ENCODE data around the gene TCF15. TPM values are rescaled to one million over a fixed set of nuclear protein-coding genes. Genes with fewer than 3 reads are reported as not detected.

The TCF15 gene
- total RNA-seq, 1 donor from 2014 or later, result not detected

- H3K9ac ChIP-seq (ENCODE audit: low read length), result no peak overlapping the region
- peaks cover 23% of the 10 kb centered on the region for H3K36me3 ChIP-seq (ENCODE audit: insufficient read depth, low read length)
- Mint-ChIP-seq H3K4me1 (ENCODE audit: low read depth, unreplicated experiment) (peaks cover 4% of the 10 kb centered on the region), H3K9me3 (ENCODE audit: unreplicated experiment) (no peaks in the 10 kb centered on the region), H3K4me3 (ENCODE audit: unreplicated experiment) (no peak overlapping the region), H3K36me3 (ENCODE audit: low read depth, unreplicated experiment) (peaks cover 32% of the 10 kb centered on the region), H3K27me3 (ENCODE audit: low read depth, unreplicated experiment) (peaks cover 4% of the 10 kb centered on the region), H3K27ac (ENCODE audit: unreplicated experiment) (no peak overlapping the region)
- H4K20me1 ChIP-seq (ENCODE audit: insufficient read depth, low read length), result peaks cover 64% of the 10 kb centered on the region
- peak overlapping the region; percentile 95 for H3K4me2 ChIP-seq (ENCODE audit: low read length)
- no peak overlapping the region for H2AFZ ChIP-seq (ENCODE audit: low read depth, low read length)
- peaks cover 63% of the 10 kb centered on the region for H3K79me2 ChIP-seq (ENCODE audit: insufficient read depth, low read length)
- DNase-seq (ENCODE audit: low read depth) (no peak), FAIRE-seq (no peak)
- no peaks in the 10 kb centered on the region for H3K27me3 ChIP-seq (ENCODE audit: insufficient read depth, low read length)
- no peaks in the 10 kb centered on the region for H3K9me3 ChIP-seq (ENCODE audit: insufficient read depth, low read depth, low read length)
- no peak overlapping the region for H3K27ac ChIP-seq (ENCODE audit: low read depth, low read length)
- no peak for TF ChIP-seq EZH2 (IDR thresholded peaks at IDR 0.05; ENCODE audit: insufficient read depth, low read length)
- peak; percentile 22 for TF ChIP-seq CTCF (IDR thresholded peaks at IDR 0.05; ENCODE audit: insufficient read depth, low read depth, low read length)
- H3K4me1 ChIP-seq (ENCODE audit: insufficient read depth, low read length), result peaks cover 15% of the 10 kb centered on the region
- H3K4me3 ChIP-seq (ENCODE audit: insufficient read depth, low read depth, low read length), result no peak overlapping the region
These were observed 40.8 kb upstream of the TCF15 start for GRCh38 chr20:650954-651353.

DNA sequence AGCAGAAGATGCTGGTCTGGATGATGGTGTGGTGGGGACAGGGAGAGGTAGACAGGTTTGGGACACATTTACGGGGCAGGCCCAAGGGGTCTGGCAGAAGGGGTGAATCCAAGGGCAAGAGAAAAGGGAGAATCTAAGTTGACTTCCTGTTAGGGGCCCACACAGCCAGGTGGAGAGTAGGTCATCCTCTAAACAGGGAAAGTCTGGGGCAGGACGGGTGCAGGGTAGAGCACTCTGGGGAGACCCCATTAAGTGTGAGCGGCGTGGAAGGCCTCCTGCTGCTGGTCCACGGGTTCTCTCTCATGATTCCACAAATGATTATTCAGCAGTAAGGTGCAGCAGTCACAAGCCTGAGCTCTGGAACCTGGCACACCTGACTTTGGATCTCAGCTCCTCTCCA, 40.2 kb upstream of the TCF15 start:
- H3K4me2 ChIP-seq (ENCODE audit: low read length), result no peak overlapping the region

More for the DNA sequence above, 40.2 kb upstream of the TCF15 start:
- Histone ChIP-seq H3K79me2 (ENCODE audit: insufficient read depth, low read length) (peaks cover 63% of the 10 kb centered on the region), H4K20me1 (ENCODE audit: insufficient read depth, low read length) (peaks cover 71% of the 10 kb centered on the region), H3K4me3 (ENCODE audit: insufficient read depth, low read depth, low read length) (no peak overlapping the region), H3K9me3 (ENCODE audit: insufficient read depth, low read depth, low read length) (no peaks in the 10 kb centered on the region), H3K36me3 (ENCODE audit: insufficient read depth, low read length) (peaks cover 23% of the 10 kb centered on the region), H3K27ac (ENCODE audit: low read depth, low read length) (no peak overlapping the region), H3K4me1 (ENCODE audit: insufficient read depth, low read length) (peaks cover 15% of the 10 kb centered on the region), H3K9ac (ENCODE audit: low read length) (no peak overlapping the region), H2AFZ (ENCODE audit: low read depth, low read length) (no peak overlapping the region), H3K27me3 (ENCODE audit: insufficient read depth, low read length) (no peaks in the 10 kb centered on the region)
- peaks cover 4% of the 10 kb centered on the region for H3K4me1 Mint-ChIP-seq (ENCODE audit: low read depth, unreplicated experiment)
- peaks cover 32% of the 10 kb centered on the region for H3K36me3 Mint-ChIP-seq (ENCODE audit: low read depth, unreplicated experiment)
- H3K27ac Mint-ChIP-seq (ENCODE audit: unreplicated experiment), result no peak overlapping the region
- DNase-seq (ENCODE audit: low read depth), result no peak
- FAIRE-seq, result no peak
- H3K27me3 Mint-ChIP-seq (ENCODE audit: low read depth, unreplicated experiment), result peaks cover 3% of the 10 kb centered on the region
- H3K4me3 Mint-ChIP-seq (ENCODE audit: unreplicated experiment), result peak overlapping the region; percentile 61
- no peaks in the 10 kb centered on the region for H3K9me3 Mint-ChIP-seq (ENCODE audit: unreplicated experiment)
- TF ChIP-seq EZH2 (IDR thresholded peaks at IDR 0.05; ENCODE audit: insufficient read depth, low read length) (no peak), CTCF (IDR thresholded peaks at IDR 0.05; ENCODE audit: insufficient read depth, low read depth, low read length) (no peak)

Data from astrocyte (in vitro differentiated cells and primary cell).